Renal cortex interstitium (tissue), 11 donors: ENCODE data around the gene MAPK7. TPM values are rescaled to one million over a fixed set of nuclear protein-coding genes. Genes with fewer than 3 reads are reported as not detected.

Experiments used
- DNase-seq, 11 donors: peaks; one replicate each; pipeline ENCODE4 v3.0.0-alpha.2; 2013; ENCODE audit warnings: low read depth in 9 of 11, low spot score in 4 of 11; ENCODE audit errors: extremely low read depth in 1 of 11
- polyA plus RNA-seq, 3 donors: library from polyadenylated mRNA; unstranded; fragments of 120-200 nt; gene quantifications; one replicate each; pipeline ENCODE4 v1.2.1, GENCODE V29; 2013; ENCODE audit not compliant: insufficient read length in 3 of 3

The MAPK7 gene
- polyA plus RNA-seq, 3 donors: 23.1 to 29.6 (median 24.7) TPM

DNA sequence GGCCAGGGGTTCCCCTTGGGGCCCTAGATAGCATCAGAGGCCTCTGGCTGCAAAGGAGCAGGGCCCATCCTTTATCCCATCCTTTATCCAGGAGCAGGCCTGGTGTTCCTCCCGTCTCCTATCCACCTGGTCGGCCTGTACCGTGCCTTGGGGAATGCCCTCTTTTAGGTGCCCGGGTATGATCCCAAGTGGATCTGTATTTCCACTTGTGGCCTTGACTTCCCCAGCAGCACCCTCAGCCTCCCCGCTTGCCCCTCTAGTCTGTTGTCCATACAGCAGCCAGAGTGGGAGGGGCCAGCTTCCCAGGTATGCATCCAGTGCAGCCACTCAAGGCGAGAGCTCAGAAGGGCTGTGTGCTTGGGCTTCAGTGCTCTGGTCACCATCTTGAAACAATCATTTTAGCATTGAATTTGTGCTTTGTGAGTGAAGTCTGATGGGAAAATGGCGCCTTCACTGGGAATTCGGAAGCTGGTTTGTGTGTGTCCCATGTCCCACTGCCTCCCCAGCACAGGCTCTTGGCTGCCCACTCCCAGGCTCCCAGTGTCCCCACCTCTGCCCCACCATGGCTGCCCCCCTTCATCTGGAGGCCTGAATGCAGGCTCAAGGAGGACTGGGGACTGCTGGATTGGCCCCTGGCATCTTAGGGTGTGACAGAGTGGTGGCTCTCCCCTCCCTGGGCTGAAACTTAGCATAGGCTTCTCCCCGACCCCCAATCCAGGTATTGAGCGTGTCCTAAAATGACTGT lies 29.5 kb downstream of the MAPK7 start:
- no peak for DNase-seq

DNA sequence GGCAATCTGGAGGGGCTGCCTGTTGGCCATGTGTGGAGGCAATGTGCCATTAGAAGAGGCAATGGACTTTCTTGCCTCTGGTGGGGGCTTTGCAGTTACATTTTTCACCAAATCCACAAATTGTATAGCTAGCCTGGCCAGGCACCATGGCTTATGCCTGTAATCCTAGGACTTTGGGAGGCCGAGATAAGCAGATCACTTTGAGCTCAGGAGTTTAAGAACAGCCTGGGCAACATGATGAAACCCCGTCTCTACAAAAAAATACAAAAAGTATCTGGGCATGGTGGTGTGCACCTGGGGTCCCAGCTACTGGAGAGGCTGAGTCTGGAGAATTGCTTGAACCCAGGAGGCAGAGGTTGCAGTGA lies 30.0 kb downstream of the MAPK7 start:
- DNase-seq: no peak

DNA sequence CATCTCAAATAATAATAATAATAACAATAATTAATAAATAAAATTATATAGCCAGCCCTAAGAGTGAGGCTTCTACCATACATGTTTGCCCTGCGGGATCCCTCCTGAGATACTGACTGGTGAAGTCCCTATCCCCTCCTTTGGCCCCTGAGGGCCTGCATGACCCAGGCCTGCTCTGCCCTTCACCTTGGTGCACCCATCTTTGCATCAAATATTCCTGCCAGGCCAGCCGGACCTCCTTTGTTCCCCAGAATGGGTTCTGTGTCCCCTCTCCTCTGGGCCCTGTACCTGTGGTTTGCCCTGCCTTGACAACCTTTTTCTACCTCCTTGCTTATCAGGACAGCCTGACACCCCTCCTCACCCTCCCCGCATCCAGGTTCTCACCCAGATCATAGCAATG lies 30.8 kb downstream of the MAPK7 start:
- DNase-seq: no peak

DNA sequence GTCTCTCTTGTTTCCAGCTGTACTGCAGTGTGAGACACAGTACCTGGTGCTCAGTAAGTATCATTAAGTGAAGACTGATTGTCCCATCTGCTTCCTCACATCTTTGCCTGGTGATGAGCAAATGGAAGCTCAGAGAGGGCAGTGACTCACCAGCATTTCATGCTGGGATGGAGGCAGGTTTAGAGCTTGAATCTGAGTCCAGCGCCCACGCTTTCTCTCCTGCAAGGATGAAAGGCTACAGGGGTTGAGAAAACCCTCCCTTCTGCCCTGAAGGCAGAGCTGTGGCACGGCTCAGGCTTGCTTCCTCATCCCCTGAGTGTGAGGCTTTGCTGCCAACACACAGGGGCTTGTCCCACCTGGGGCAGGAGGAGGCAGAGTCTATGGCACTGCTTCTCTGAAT lies 31.2 kb downstream of the MAPK7 start:
- no peak for DNase-seq

DNA sequence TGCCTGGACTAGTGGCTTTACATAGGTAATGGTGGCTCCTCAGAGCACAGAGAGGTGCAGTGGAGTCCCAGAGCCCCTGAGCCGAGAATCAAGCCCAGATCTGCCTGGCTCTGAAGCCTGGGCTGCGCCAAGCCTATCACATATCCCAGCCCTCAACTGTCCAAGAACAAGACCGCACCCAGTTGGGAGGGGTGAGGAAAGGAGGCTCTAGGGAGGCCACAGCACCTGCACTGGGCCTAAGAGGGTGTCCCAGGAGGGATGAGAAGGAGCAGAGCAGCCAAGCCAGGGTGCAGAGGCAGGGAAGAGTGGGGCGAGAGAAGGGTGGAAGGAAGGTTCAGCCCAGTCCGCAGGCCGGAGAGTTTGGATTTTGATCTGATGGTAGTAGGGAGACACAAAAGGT lies 31.8 kb downstream of the MAPK7 start:
- no peak for DNase-seq

DNA sequence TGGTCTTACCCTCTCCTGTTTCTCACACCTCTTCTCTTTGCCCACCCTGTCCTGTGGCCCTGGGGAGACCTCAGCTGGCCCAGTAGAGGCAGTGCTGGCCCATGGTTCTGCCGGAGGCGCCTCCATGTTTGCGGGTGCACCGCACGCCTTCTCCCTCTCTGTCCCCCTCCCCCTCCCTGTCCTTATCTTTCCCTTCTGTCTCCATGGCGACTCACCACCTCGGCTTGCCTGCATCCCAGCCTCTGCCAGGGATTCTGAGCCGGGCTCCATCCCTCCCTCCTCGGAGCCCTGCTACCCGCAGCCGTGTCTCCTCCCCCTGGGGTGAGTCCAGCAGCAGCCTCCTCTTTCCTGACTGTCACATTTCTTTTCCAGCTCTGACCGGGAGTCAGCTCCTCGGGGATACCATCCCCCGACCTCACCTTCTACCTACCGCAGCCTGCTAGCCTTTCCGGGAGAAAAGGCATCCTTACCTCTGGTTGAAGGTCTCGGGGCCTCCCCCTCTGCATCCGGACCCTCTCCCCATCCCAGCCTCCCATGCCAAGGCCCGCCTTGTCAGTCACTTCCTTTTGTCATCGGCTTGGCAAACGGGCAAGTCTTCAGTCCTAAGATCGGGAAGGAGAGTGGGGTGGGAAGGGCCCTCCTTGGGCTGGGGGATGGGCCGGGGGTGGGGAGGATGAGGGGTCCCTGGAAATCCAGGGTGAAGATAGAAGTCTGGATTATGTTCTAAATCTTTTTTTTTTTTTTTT lies 32.8 kb downstream of the MAPK7 start, which contains the start of gene RNF112:
RNF112 (plus strand) TSS at position 358 of the 746 bp plus-strand sequence; CDS start at position 535, 177 bp downstream.
- DNase-seq: no peak

DNA sequence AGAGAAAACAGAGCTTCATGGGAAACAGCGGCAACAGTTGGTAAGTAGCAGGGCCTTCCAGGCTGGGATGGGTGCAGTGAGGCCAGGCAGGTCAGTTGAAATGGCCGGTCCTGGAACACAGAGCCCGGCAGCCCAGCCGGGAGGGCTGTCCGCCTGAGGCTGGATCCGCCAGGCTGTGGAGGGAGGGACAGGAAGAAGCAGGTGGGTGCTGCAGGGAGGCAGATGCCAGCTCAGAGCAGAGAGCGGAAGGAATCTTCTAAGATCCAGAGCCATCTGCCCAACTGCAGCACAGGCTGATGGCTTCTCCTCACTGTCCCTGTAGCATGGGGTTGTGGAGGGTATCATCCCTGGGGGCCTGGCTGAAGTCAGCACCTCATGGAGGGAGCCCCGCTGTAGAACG lies 33.3 kb downstream of the MAPK7 start:
- no peak for DNase-seq

DNA sequence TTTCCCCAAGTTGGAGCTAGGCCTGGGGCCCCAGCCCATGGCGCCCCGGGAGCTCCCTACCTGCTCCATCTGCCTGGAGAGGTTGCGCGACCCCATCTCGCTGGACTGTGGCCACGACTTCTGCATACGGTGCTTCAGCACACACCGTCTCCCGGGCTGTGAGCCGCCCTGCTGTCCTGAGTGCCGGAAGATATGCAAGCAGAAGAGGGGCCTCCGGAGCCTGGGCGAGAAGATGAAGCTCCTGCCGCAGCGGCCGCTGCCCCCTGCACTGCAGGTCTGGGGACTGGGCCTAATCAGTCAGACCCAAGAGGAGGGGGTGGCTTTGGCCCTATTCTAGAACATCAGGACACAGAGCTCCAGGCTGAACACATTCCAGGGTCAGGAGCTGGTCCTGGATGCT lies 34.2 kb downstream of the MAPK7 start:
- no peak for DNase-seq

DNA sequence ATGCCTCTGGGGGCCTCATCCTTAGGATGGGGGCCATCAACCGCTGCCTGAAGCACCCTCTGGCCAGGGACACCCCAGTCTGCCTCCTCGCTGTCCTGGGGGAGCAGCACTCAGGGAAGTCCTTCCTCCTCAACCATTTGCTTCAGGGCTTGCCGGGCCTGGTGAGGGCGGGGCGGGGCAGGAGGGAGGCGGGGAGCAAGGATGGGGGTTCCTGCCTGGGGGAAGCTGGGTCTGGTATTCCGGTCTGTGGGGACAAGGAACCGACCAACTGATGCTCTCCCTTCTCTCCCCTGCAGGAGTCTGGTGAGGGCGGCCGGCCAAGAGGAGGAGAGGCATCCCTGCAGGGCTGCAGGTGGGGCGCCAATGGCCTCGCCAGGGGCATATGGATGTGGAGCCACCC lies 34.7 kb downstream of the MAPK7 start:
- no peak for DNase-seq

DNA sequence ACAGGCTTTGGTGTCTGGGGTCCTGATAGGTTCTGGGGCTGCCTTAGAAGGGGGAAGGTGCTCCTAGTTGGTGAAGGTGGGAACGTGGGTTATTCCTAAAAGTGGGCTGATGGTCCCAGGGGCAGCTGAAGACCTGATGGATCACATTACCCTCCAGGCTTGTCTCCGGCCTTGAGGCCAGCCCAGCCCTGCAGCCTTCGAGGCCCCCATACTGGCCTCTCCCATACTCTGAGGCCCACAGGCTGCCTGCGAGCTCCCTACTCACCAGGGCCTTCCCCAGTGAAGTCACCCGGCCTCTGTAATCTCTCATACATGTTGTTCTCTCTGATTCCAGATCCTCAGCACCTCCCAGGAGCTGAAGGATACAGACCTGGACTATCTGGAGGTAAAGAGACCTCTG lies 35.5 kb downstream of the MAPK7 start:
- no peak for DNase-seq

DNA sequence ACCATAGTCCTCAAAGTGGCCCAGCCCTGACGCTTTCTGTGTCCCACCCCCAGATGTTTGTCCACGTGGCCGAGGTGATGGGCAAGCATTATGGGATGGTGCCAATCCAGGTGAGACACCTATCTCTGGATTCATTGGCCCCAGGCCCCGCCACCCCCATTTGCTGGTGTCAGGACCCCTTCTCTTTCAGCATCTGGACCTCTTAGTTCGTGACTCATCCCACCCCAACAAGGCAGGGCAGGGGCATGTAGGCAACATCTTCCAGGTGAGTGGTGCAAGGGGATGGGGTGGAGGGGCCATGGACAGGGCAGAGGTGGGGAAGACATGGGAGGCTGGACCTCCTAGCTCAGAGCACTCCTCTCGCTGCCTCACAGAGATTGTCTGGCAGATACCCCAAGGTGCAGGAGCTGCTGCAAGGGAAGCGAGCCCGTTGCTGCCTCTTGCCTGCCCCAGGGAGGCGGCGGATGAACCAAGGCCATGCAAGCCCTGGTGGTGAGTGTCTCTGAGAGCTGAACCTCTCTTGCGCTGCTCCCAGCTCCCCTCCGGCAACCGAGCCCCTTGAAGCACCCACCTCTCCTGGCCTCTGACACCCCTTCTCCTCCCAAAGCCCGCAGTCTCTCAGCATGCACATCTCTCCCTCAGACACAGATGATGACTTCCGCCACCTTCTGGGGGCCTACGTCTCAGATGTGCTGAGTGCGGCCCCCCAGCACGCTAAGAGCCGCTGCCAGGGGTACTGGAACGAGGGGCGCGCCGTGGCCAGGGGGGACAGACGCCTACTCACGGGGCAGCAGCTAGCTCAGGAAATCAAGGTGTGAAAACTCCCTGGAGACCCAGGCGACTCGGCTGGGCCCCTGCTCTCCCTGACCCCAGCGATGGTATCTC lies 36.3 kb downstream of the MAPK7 start:
- no peak for DNase-seq

DNA sequence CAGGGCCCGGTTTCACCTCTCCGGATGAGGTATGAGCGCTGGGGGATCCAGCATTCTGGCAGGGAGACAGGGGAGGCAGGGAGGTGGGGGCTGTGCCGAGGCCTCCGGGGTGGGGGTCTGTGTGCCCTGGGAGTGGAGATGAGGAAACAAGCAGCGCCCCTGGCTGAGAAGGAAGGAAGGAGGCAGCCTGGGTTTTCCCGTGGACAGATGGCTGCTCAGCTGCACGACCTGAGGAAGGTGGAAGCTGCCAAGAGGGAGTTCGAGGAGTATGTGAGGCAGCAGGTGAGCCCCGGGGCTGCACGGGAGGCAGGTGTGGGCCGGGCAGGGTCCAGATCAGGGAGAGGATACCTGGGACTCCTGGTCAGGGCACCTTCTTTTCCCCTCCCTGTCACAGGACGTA lies 37.0 kb downstream of the MAPK7 start:
- no peak for DNase-seq

DNA sequence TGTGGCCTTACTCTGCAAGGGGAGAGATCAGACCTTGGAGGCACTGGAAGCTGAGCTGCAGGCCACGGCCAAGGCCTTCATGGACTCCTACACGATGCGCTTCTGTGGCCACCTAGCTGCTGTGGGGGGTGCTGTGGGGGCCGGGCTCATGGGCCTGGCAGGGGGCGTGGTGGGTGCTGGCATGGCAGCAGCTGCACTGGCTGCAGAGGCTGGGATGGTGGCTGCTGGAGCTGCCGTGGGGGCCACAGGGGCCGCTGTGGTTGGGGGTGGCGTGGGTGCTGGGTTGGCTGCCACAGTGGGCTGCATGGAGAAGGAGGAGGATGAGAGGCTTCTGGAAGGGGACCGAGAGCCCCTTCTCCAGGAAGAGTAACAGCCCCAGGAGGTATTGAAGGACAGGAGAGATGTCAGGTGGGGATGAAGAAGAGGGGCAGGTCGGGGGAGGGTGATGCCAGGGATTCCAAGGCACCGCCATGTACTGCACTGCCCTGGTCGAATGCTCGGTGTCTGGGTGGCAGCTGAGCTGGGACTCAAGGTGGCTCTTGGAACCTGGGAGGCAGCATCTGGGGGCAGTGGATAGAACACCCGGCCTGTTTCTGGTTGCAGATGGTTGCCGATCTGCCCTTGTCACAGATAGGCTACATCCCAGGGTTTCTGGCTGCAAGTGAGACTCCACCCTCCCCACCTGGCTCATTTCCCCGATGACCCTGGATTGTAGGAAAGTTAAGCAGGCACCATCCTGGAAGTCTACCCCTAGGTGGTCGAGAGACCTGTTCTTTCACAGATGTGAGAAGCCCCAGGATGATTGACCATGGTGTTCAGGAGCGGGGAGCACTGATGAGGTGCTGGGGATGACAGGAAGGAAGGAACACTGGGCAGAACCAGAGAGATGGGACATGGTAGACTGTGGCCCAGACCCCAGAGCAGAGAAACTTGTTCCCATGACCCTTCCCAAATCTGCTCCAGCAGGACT lies 37.8 kb downstream of the MAPK7 start:
- no peak for DNase-seq

DNA sequence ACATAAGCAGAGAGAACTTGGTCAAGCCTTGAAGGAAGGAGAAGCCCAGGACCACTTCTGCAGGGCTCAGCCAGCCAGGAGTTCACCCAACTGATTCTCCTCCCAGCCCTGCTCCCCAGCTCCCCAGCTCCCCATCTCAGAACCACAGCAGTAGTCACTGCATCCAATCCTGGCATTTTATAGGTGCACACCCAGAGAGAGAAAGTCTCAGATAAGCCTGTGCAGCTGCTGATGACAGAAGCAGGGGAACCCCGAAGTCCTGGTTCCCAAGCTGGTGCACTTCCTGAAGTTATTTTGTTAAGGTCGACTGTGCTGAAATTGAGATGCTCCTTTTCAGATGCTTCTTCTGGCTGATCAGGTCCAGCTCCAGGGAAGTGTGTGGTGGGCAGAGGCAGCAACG lies 39.3 kb downstream of the MAPK7 start:
- no peak for DNase-seq

DNA sequence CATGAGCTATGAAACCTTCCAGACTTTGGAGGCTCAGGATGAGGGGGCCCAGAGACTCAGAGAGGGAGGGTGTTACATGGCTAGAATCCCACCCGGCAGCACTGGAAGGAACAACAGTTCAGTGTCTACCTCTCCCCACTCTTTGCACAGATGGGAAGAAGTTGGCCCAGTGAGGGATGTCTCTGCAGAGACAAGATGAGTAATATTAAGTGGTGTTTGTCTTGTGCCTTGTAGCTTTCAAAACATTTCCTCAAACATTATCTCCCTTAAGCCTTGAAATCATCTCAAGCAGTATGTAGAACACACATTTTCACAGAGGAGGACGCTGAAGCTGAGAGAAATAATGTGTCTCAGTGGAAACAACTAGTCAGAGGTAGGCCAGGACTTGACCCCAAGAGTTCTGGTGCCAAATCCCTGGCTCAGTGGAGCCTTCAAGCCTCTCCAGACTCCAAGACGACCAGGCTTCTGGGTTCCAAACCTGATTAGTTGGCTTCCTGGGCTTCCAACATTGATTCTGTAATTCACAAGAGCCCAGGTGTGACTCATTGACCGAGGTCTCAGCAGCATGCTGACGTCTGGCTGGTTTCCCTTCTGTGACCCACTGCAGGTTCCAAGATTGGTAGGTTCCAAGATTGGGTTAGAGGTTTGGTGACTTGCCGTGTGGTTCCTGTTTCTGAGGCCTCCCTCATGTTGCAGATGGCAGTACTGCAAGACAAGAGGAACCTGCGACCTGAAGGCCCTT lies 40.1 kb downstream of the MAPK7 start:
- DNase-seq: no peak

DNA sequence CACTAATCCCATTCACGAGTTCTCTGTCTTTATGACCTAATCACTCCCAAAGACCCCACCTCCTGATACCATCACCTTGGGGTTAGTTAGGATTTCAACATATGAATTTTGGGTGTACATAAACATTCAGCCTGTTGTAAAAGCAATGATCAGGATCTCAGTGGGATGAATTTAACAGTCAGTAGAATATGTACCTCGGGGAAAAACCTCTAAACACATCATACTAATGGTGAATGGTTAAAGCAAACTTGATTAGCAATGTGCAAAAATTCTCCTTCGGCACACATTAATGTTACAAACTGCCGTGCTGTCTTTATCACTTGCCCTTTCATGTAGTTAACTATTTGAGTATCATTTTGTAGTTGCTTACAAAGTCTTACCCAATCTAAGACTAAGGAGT lies 42.9 kb downstream of the MAPK7 start:
- no peak for DNase-seq

DNA sequence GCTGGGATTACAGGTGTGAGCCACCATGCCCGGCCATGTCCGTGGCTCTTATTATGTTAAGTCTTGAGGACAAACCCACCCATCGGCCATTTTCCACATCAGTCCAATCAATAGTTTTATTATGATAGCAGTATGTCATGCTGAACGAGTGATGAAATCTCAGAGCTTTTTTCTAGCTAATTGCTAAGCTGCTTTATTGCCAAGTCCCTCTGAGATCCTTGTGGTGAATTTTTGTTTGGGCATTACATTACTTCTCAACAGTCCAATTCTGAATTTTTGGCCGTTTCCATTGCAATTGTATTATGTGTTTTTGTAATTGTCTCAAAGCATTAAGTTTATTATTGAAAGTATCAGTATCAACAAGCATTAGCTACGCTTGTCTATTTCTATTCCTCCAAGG lies 43.6 kb downstream of the MAPK7 start:
- DNase-seq: no peak
